Limb (tissue), 2 donors: ENCODE results near the gene CMTM5.

Source experiments
- DNase-seq, 2 donors: peaks; one replicate each; pipeline ENCODE4 v3.0.0-alpha.2; 2016; ENCODE audit errors: extremely low spot score in 2 of 2

CMTM5 gene

GRCh38 chr14:23376482-23377197 is at the start of gene CMTM5:
CMTM5 (plus strand) TSS chr14:23377046; CDS start chr14:23377252, 206 bp downstream.
- peak in 1 of 2 donors; percentile 70 for DNase-seq

- peak; percentile 73 to 77 for DNase-seq
Observed at GRCh38 chr14:23327947-23328744, 48.7 kb upstream of the CMTM5 start.

- no peak for DNase-seq
Observed at GRCh38 chr14:23335623-23336022, 41.2 kb upstream of the CMTM5 start.

GRCh38 chr14:23339506-23340268 is 37.2 kb upstream of the CMTM5 start:
- DNase-seq: no peak

GRCh38 chr14:23344481-23344880 is 32.4 kb upstream of the CMTM5 start:
- no peak for DNase-seq

GRCh38 chr14:23345987-23346692 is 30.7 kb upstream of the CMTM5 start:
- DNase-seq: no peak

GRCh38 chr14:23346693-23347405 is 30.0 kb upstream of the CMTM5 start:
- no peak for DNase-seq

GRCh38 chr14:23347406-23348296 is 29.2 kb upstream of the CMTM5 start:
- DNase-seq: no peak

- no peak for DNase-seq
Observed at GRCh38 chr14:23348297-23348655, 28.6 kb upstream of the CMTM5 start.

DNA sequence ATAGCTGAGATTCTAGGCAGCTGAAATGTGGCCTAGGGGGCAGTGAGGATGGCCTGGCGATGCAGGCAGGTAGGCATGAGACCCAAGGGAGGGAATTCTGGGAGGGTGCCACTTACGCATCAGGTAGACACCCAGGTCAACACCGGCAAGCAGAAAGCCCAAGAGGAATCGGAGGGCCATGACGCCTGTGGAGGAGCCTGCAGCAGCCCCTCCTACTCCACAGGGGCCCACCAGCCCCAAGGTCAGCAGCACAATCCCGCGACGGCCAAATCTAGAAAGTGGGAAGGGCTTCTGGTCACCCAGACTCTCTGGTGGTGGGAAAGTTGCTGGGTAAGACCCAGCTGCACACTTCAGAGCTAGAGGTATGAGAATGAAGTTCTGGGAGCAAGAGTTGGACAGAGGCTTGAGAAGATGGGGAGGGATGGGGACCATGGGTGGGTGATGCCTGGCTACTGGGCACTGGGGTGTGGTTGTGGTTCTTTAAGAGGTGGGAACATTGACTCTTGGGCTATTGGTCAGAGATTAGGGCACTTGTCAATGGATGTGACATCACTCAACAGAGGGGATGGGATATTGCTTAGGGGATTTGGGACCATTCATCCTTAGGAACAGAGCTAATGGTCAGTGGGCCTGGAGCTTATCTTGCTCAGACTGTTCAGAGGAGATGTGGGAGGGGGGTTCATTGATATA is 27.5 kb upstream of the CMTM5 start:
- no peak for DNase-seq

- DNase-seq: no peak
Observed at GRCh38 chr14:23351681-23352505, 25.0 kb upstream of the CMTM5 start.

- DNase-seq: peak; percentile 90 to 93
Observed at GRCh38 chr14:23352506-23353432, 24.1 kb upstream of the CMTM5 start, which contains the start of gene SLC22A17. SLC22A17 (minus strand) TSS chr14:23352887.

GRCh38 chr14:23353433-23353780 is 23.4 kb upstream of the CMTM5 start:
- DNase-seq: no peak

DNA sequence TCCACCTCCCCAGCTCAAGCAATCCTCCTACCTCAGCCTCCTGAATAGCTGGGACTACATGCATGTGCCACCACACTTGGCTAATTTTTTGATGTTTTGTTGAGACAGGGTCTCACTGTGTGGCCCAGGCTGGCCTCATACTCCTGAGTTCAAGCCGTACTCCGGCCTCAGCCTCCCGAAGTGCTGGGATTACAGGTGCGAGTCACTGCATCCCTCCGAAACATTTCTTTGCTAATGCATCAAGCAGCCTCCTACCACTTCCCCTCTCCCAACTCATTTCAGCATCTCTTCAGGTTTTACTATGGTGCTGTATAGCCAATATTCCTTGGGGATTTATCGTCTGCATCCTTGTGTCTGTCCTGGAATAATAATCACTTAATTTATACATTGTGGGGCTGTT is 21.9 kb upstream of the CMTM5 start:
- no peak for DNase-seq

DNA sequence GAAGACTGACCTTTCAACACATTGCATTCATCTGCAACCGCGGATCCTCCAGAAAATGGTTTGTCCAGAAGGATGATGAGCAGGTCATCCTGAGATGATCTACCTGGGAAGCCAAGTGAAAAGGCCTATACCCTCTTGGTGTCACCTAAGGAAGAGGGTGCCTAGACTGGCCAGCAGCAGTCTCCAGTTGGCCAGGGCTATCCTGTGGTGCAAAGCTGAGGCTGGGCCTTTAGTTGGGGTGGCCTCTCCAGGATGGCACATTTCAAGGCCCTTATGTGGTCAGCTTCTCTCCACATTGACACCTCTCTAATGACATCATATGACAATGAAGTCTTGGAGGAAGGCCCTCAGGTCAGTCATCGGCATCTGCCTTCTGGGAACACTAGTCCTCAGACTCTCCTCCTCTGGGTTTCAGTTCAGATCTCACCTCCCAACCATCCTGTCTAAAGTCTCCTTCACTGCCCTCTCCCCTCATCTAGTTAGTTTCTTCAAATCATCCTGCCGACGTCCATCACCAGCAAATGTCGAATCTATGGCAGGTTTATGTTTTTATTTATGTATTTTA is 20.9 kb upstream of the CMTM5 start:
- DNase-seq: no peak

DNA sequence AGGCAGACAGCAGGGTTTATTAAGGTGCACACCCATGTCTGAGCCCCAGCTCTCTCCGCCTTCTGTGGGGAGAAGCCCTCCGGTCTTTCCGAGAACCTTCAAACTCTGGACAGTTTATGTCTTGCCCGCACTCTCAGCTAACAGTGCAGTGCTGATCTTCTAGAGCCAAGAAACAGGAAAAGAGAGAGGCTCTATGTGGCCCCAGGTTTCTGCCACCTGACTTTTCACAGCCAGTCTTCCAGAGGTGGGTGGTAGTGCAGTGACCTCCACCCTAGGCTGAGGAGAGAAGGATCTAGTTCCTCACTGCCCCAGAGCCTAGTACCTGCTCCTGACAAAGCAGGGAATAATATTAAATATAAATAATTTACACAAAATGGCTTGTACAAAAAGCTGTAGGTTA is 20.2 kb upstream of the CMTM5 start:
- DNase-seq: no peak

DNA sequence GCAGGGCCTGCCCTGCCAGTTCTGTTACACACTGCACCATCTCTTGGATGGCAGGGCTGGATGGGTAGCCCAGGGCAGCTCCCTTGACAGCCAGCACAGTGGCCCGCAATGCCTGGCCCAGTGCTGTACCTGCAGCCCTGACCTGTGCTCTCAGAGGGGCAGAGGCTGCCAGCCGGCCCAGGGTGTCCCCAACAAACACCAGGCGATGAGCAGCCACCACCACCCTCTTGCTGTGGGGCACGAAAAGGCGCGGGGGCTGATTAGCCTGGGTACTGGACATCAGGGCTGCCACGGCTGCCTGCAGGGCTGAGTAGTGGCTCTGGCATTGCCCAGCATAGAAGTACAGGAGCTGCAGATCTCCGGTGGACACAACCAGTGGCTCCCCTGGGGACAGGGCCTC is 19.6 kb upstream of the CMTM5 start:
- no peak for DNase-seq
